Measurements from ENCODE around the gene WDR70. TPM values are rescaled to one million over a fixed set of nuclear protein-coding genes. Genes with fewer than 3 reads are reported as not detected.
"Not testable (repeated sequence)": the region's sequence is repeated elsewhere in the genome, so short reads cannot be mapped to it uniquely, and the experiment has no call there.

Gene WDR70
- total and polyA plus RNA-seq, 2 donors (not counting 3 experiments of a cell fraction or from before 2014, with no cell fraction given), result 6.7 to 37.3 TPM

DNA sequence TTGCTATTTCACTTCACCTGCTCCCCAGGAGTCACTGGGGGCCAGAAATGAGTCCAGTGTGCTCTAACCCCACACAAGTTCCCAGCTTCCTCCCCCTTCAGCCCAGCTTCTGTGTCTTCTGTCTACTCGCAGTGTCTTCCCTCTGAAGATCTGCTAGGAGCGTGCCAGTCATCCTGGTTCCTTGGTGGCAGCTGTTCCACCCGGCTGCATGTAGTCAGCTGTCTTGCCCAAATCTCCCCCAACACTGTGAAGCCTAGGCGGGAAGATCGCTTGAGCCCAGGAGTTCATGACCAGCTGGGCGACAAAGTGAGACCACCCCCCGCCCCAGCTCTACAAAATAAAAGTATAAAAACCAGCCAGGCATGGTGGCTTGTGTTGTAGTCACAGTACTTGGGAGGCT is 306.7 kb downstream of the WDR70 start:
- no peaks in the 10 kb centered on the region for H3K27me3 ChIP-seq (ENCODE audit: control insufficient read depth in 2 of 2, insufficient read depth in 2 of 2, low read length in 2 of 2)
- BruUV-seq (replicated peaks), result no TSS peak
- no peaks in the 10 kb centered on the region for H3K36me3 ChIP-seq (ENCODE audit: control insufficient read depth in 2 of 2, extremely low read depth in 1 of 2, insufficient read depth in 2 of 2, low read length in 2 of 2)
- FAIRE-seq (no peak), DNase-seq (ENCODE audit: low read depth, low spot score) (no peak)
- H3K79me2 ChIP-seq (ENCODE audit: control insufficient read depth, insufficient read depth, low read length), result no peaks in the 10 kb centered on the region
- dilution Hi-C loops (cut with MboI; ENCODE audit: extremely low pct_ligation_motif_present, low sequenced_read_pairs), result no loop called here
- ChIA-PET POLR2A (no interaction called here), CTCF (no interaction called here)
- intact Hi-C loops (cut with micrococcal nuclease), result no loop called here
- no peak overlapping the region for H3K27ac ChIP-seq (ENCODE audit: insufficient read depth, low read depth, low read length)
- no peak overlapping the region for H3K4me3 ChIP-seq (replicated peaks in 1 of 3; ENCODE audit: insufficient read depth in 1 of 3, low read depth in 1 of 3, low read length in 3 of 3)
- no peaks in the 10 kb centered on the region for H3K9me3 ChIP-seq (replicated peaks; ENCODE audit: control insufficient read depth, insufficient read depth, low read length)
- H2AFZ ChIP-seq (ENCODE audit: low read depth, low read length), result no peak overlapping the region
- H3K4me1 ChIP-seq (ENCODE audit: control insufficient read depth, extremely low read depth, insufficient read depth, low read length), result no peaks in the 10 kb centered on the region
- no peaks in the 10 kb centered on the region for H4K20me1 ChIP-seq (replicated peaks; ENCODE audit: control insufficient read depth, extremely low read depth, insufficient read depth, low read length)
- no peaks in the 10 kb centered on the region for H3K9me1 ChIP-seq (replicated peaks; ENCODE audit: control insufficient read depth, extremely low read depth, insufficient read depth, low read length)
- TF ChIP-seq POLR2A (IDR thresholded peaks at IDR 0.05; ENCODE audit: low read depth, low read length) (no peak), JUN (IDR thresholded peaks at IDR 0.05; ENCODE audit: borderline replicate concordance, insufficient read depth, insufficient read length, low read depth) (no peak), GATA2 (IDR thresholded peaks at IDR 0.05; ENCODE audit: insufficient read depth, insufficient read length, low read depth, low read length) (no peak), MYC (IDR thresholded peaks at IDR 0.05; ENCODE audit: low read depth, low read length) (no peak), POLR2AphosphoS5 (IDR thresholded peaks at IDR 0.05; ENCODE audit: insufficient read depth, low read depth, low read length) (no peak), EZH2 (IDR thresholded peaks at IDR 0.05; ENCODE audit: borderline replicate concordance, low read depth, low read length, severe bottlenecking) (no peak), FOS (IDR thresholded peaks at IDR 0.05; ENCODE audit: borderline replicate concordance, insufficient read depth, low read length) (no peak)
- TF ChIP-seq, protein P1, sequence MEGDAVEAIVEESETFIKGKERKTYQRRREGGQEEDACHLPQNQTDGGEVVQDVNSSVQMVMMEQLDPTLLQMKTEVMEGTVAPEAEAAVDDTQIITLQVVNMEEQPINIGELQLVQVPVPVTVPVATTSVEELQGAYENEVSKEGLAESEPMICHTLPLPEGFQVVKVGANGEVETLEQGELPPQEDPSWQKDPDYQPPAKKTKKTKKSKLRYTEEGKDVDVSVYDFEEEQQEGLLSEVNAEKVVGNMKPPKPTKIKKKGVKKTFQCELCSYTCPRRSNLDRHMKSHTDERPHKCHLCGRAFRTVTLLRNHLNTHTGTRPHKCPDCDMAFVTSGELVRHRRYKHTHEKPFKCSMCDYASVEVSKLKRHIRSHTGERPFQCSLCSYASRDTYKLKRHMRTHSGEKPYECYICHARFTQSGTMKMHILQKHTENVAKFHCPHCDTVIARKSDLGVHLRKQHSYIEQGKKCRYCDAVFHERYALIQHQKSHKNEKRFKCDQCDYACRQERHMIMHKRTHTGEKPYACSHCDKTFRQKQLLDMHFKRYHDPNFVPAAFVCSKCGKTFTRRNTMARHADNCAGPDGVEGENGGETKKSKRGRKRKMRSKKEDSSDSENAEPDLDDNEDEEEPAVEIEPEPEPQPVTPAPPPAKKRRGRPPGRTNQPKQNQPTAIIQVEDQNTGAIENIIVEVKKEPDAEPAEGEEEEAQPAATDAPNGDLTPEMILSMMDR (IDR thresholded peaks at IDR 0.05; ENCODE audit: extremely low read depth in 1 of 2, insufficient read depth in 1 of 2, low read depth in 1 of 2, low read length in 2 of 2), result no peak
- TF ChIP-seq, protein P2, sequence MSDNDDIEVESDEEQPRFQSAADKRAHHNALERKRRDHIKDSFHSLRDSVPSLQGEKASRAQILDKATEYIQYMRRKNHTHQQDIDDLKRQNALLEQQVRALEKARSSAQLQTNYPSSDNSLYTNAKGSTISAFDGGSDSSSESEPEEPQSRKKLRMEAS (IDR thresholded peaks at IDR 0.05; ENCODE audit: insufficient read depth, insufficient read length), result no peak
- H3K9ac ChIP-seq (replicated peaks; ENCODE audit: extremely low read depth, insufficient read depth, low read length), result no peak overlapping the region
- H3K4me2 ChIP-seq (ENCODE audit: insufficient read depth, low read length), result no peak overlapping the region

DNA sequence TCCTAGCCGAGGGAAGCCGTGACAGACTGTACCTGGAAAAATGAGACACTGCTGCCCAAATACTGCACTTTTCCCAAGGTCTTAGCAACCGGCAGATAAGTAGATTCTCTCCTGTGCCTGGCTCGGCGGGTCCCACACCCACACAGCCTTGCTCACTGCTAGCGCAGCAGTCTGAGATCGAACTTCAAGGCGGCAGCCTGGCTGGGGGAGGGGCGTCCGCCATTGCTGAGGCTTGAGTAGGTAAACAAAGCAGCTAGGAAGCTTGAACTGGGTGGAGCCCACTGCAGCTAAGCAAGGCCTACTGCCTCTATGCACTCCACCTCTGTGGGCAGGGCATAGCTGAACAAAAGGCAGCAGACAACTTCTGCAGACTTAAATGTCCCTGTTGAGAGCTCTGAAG is 309.8 kb downstream of the WDR70 start:
- POLR2A ChIA-PET; intact Hi-C loops (cut with micrococcal nuclease): not testable (repeated sequence)
- CTCF ChIA-PET, result interaction anchor here (1.6 kb wide), 1 partner anchor 276 kb away, joined by 4 read pairs; no protein-coding TSS in a partner anchor

DNA sequence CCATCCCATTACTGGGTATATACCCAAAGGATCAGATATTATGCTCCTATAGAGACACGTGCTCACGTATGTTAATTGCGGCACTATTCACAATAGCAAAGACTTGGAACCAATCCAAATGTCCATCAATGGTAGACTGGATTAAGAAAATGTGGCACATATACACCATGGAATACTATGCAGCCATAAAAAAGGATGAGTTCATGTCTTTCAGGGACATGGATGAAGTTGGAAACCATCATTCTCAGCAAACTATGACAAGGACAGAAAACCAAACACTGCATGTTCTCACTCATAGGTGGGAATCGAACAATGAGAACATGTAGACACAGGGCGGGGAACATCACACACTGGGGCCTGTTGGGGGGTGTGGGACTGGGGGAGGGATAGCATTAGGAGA is 315.2 kb downstream of the WDR70 start:
- H4K20me1 ChIP-seq (replicated peaks; ENCODE audit: control insufficient read depth, extremely low read depth, insufficient read depth, low read length); H3K4me1 ChIP-seq (ENCODE audit: control insufficient read depth, extremely low read depth, insufficient read depth, low read length); CTCF ChIA-PET; BruUV-seq (replicated peaks); H3K79me2 ChIP-seq (ENCODE audit: control insufficient read depth, insufficient read depth, low read length); DNase-seq (ENCODE audit: low read depth, low spot score); dilution Hi-C loops (cut with MboI; ENCODE audit: extremely low pct_ligation_motif_present, low sequenced_read_pairs); H2AFZ ChIP-seq (ENCODE audit: low read depth, low read length); FAIRE-seq; POLR2A ChIA-PET; H3K4me2 ChIP-seq (ENCODE audit: insufficient read depth, low read length); intact Hi-C loops (cut with micrococcal nuclease); H3K9ac ChIP-seq (replicated peaks; ENCODE audit: extremely low read depth, insufficient read depth, low read length); H3K9me3 ChIP-seq (replicated peaks; ENCODE audit: control insufficient read depth, insufficient read depth, low read length); H3K4me3 ChIP-seq (replicated peaks in 1 of 3; ENCODE audit: insufficient read depth in 1 of 3, low read depth in 1 of 3, low read length in 3 of 3); H3K27ac ChIP-seq (ENCODE audit: insufficient read depth, low read depth, low read length); H3K27me3 ChIP-seq (ENCODE audit: control insufficient read depth in 2 of 2, insufficient read depth in 2 of 2, low read length in 2 of 2); H3K9me1 ChIP-seq (replicated peaks; ENCODE audit: control insufficient read depth, extremely low read depth, insufficient read depth, low read length); H3K36me3 ChIP-seq (ENCODE audit: control insufficient read depth in 2 of 2, extremely low read depth in 1 of 2, insufficient read depth in 2 of 2, low read length in 2 of 2): not testable (repeated sequence)

More for the DNA sequence above, 309.8 kb downstream of the WDR70 start:
- H4K20me1 ChIP-seq (replicated peaks; ENCODE audit: control insufficient read depth, extremely low read depth, insufficient read depth, low read length); H3K27me3 ChIP-seq (ENCODE audit: control insufficient read depth in 2 of 2, insufficient read depth in 2 of 2, low read length in 2 of 2); FAIRE-seq; dilution Hi-C loops (cut with MboI; ENCODE audit: extremely low pct_ligation_motif_present, low sequenced_read_pairs); H3K4me1 ChIP-seq (ENCODE audit: control insufficient read depth, extremely low read depth, insufficient read depth, low read length); H3K79me2 ChIP-seq (ENCODE audit: control insufficient read depth, insufficient read depth, low read length); DNase-seq (ENCODE audit: low read depth, low spot score); H2AFZ ChIP-seq (ENCODE audit: low read depth, low read length); H3K9ac ChIP-seq (replicated peaks; ENCODE audit: extremely low read depth, insufficient read depth, low read length); H3K4me2 ChIP-seq (ENCODE audit: insufficient read depth, low read length); H3K9me1 ChIP-seq (replicated peaks; ENCODE audit: control insufficient read depth, extremely low read depth, insufficient read depth, low read length); H3K9me3 ChIP-seq (replicated peaks; ENCODE audit: control insufficient read depth, insufficient read depth, low read length); H3K36me3 ChIP-seq (ENCODE audit: control insufficient read depth in 2 of 2, extremely low read depth in 1 of 2, insufficient read depth in 2 of 2, low read length in 2 of 2); BruUV-seq (replicated peaks); H3K27ac ChIP-seq (ENCODE audit: insufficient read depth, low read depth, low read length); H3K4me3 ChIP-seq (replicated peaks in 1 of 3; ENCODE audit: insufficient read depth in 1 of 3, low read depth in 1 of 3, low read length in 3 of 3): not testable (repeated sequence)
